ENCODE data around the gene ZNF593OS. TPM values are rescaled to one million over a fixed set of nuclear protein-coding genes. Genes with fewer than 3 reads are reported as not detected.

The ZNF593OS gene
- total and polyA plus RNA-seq, 5 donors, result 0.18 TPM; not detected in 4

- 82% methylated on average over 4 of the region's 4 CpGs for WGBS
- Histone ChIP-seq H3K27ac (ENCODE audit: low read length) (no peak overlapping the region), H3K4me1 (ENCODE audit: control insufficient read depth, insufficient read depth, low read length) (no peaks in the 10 kb centered on the region), H3K9me3 (ENCODE audit: control insufficient read depth, low read length) (no peaks in the 10 kb centered on the region), H3K27me3 (ENCODE audit: control insufficient read depth, insufficient read depth) (no peaks in the 10 kb centered on the region), H3K4me3 (ENCODE audit: low read length) (no peak overlapping the region)
- intact Hi-C loops (cut with DNase I), result no loop called here
- no peak for ATAC-seq
- DNase-seq, result no peak
These were observed 47.0 kb downstream of the ZNF593OS start for GRCh38 chr1:26124418-26125331.

- DNase-seq, result no peak
- ATAC-seq, result peak in 1 of 2 donors; percentile 66
- no peak overlapping the region for H3K4me3 ChIP-seq (ENCODE audit: low read length)
- H3K27ac ChIP-seq (ENCODE audit: low read length), result no peak overlapping the region
- H3K27me3 ChIP-seq (ENCODE audit: control insufficient read depth, insufficient read depth), result no peaks in the 10 kb centered on the region
- H3K9me3 ChIP-seq (ENCODE audit: control insufficient read depth, low read length), result no peaks in the 10 kb centered on the region
- H3K4me1 ChIP-seq (ENCODE audit: control insufficient read depth, insufficient read depth, low read length), result no peaks in the 10 kb centered on the region
- intact Hi-C loops (cut with DNase I), result no loop called here
- WGBS, result 89% methylated on average over 7 of the region's 7 CpGs
These were observed 48.4 kb downstream of the ZNF593OS start for GRCh38 chr1:26122988-26123973.

DNA sequence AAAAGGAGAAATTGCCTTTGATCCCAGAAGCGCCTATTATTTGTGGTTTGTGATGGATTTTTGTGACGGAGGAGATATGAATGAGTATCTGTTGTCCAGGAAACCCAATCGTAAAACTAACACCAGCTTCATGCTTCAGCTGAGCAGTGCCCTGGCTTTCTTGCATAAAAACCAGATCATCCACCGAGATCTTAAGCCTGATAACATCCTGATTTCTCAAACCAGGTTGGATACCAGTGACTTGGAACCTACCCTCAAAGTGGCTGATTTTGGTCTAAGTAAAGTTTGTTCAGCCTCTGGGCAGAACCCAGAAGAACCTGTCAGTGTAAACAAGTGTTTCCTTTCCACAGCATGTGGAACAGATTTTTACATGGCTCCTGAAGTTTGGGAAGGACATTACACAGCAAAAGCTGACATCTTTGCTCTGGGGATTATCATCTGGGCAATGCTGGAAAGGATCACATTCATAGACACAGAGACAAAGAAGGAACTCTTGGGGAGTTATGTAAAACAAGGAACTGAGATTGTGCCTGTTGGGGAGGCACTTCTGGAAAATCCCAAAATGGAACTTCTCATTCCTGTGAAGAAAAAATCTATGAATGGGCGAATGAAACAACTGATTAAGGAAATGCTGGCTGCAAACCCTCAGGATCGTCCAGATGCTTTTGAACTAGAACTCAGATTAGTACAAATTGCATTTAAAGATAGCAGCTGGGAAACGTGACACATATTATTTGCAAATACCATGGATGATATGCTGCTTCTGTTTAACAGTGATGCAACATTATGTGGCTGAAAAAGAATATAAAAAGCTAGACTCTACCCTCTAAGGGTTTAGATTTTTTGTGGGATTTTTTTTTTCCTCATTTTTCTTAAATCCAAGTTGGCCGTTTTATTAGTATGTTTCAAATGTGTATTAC is 49.5 kb downstream of the ZNF593OS start:
- Histone ChIP-seq H3K27ac (ENCODE audit: low read length) (no peak overlapping the region), H3K9me3 (ENCODE audit: control insufficient read depth, low read length) (no peaks in the 10 kb centered on the region), H3K4me1 (ENCODE audit: control insufficient read depth, insufficient read depth, low read length) (no peaks in the 10 kb centered on the region), H3K4me3 (ENCODE audit: low read length) (no peak overlapping the region), H3K27me3 (ENCODE audit: control insufficient read depth, insufficient read depth) (no peaks in the 10 kb centered on the region)
- DNase-seq (no peak), ATAC-seq (peak; percentile 32 to 36)
- intact Hi-C loops (cut with DNase I), result no loop called here
- WGBS, result 59% methylated on average over 8 of the region's 8 CpGs

DNA sequence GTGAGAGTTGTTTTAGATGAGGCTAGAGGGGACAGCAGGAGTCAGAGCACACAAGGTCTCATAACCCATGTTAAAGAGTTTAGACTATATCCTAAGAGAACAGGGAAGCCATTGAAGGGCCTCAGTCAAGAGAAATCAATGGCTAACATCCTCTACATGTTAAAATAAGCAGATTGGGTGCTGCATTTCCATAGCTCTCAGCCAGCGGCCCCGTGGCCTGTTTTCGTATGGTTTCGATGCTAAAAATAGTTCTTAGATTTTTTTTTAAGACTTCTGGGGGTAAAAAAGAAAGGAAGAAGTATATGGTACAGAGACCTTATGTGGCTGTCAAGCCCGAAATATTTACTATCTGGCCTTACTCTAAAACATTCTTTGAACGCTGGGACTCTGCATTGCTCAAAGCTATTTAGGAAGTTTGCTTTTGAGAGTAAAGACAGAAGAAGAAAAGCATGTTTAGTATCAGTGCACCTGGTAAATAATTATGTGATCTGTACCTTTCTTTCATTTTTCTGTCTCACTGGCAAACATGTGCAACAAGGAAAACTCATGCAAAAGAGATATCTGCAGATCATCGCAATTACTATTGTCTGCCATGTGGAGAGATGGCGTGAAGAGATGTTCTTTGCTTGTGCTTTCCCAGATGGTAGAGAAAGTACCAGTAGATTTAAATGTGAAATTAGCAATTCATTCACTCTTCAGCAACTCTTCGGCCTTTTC is 51.6 kb downstream of the ZNF593OS start:
- WGBS, result 68% methylated on average over 9 of the region's 9 CpGs
- no peaks in the 10 kb centered on the region for H3K4me1 ChIP-seq (ENCODE audit: control insufficient read depth, insufficient read depth, low read length)

More for the DNA sequence above, 51.6 kb downstream of the ZNF593OS start:
- Histone ChIP-seq H3K27me3 (ENCODE audit: control insufficient read depth, insufficient read depth) (no peaks in the 10 kb centered on the region), H3K27ac (ENCODE audit: low read length) (no peak overlapping the region), H3K4me3 (ENCODE audit: low read length) (no peak overlapping the region), H3K9me3 (ENCODE audit: control insufficient read depth, low read length) (no peaks in the 10 kb centered on the region)
- ATAC-seq (no peak), DNase-seq (no peak)
- intact Hi-C loops (cut with DNase I), result no loop called here

Other genes with a start within 250 kb of the ZNF593OS start
- gene PAFAH2, start 173.8 kb downstream of the ZNF593OS start, total RNA-seq, result 1 to 10 TPM; 3.9 to 5.6 (median 4.2) TPM
- gene PAFAH2, start 173.8 kb downstream of the ZNF593OS start, polyA plus RNA-seq, result 2.0 TPM
- 1 to 10 TPM in 3 of 4 donors, under 1 TPM in 1; 0.78 to 4.3 (median 2.7) TPM for gene EXTL1, start 150.1 kb downstream of the ZNF593OS start, total RNA-seq
- 2.2 TPM for gene EXTL1, start 150.1 kb downstream of the ZNF593OS start, polyA plus RNA-seq
- under 1 TPM; 0.24 to 0.48 (median 0.41) TPM for gene SLC30A2, start 125.7 kb downstream of the ZNF593OS start, total RNA-seq
- 0.36 TPM for gene SLC30A2, start 125.7 kb downstream of the ZNF593OS start, polyA plus RNA-seq
- gene TRIM63, start 104.2 kb downstream of the ZNF593OS start, total RNA-seq, result 100 to 1,000 TPM; 121 to 194 (median 155) TPM
- gene TRIM63, start 104.2 kb downstream of the ZNF593OS start, polyA plus RNA-seq, result 184 TPM
- 1 to 10 TPM; 3.7 to 5.2 (median 4.5) TPM for gene PDIK1L, start 60.0 kb downstream of the ZNF593OS start, total RNA-seq
- 1.1 TPM for gene PDIK1L, start 60.0 kb downstream of the ZNF593OS start, polyA plus RNA-seq
- gene FAM110D, start 12.8 kb downstream of the ZNF593OS start, total RNA-seq, result 1 to 10 TPM; 1.9 to 2.7 (median 2.5) TPM
- 4.2 TPM for gene FAM110D, start 12.8 kb downstream of the ZNF593OS start, polyA plus RNA-seq
- not detected for gene C1orf232, start 2.9 kb downstream of the ZNF593OS start, total RNA-seq
- not detected for gene C1orf232, start 2.9 kb downstream of the ZNF593OS start, polyA plus RNA-seq
- gene ZNF593, start 1.9 kb downstream of the ZNF593OS start, total RNA-seq, result 10 to 100 TPM; 14.4 to 24.2 (median 20.5) TPM
- gene ZNF593, start 1.9 kb downstream of the ZNF593OS start, polyA plus RNA-seq, result 31.9 TPM
- 1 to 10 TPM in 3 of 4 donors, under 1 TPM in 1; 0.62 to 1.8 (median 1.4) TPM for gene CNKSR1, start 5.7 kb upstream of the ZNF593OS start, total RNA-seq
- gene CNKSR1, start 5.7 kb upstream of the ZNF593OS start, polyA plus RNA-seq, result 0.86 TPM
- gene CATSPER4, start 18.8 kb upstream of the ZNF593OS start, total RNA-seq, result not detected
- not detected for gene CATSPER4, start 18.8 kb upstream of the ZNF593OS start, polyA plus RNA-seq
- 10 to 100 TPM; 18.9 to 56.2 (median 32.9) TPM for gene CEP85, start 62.4 kb upstream of the ZNF593OS start, total RNA-seq
- gene CEP85, start 62.4 kb upstream of the ZNF593OS start, polyA plus RNA-seq, result 20.7 TPM
- gene SH3BGRL3, start 108.3 kb upstream of the ZNF593OS start, total RNA-seq, result 10 to 100 TPM; 28.9 to 71.3 (median 51.1) TPM
- 41.9 TPM for gene SH3BGRL3, start 108.3 kb upstream of the ZNF593OS start, polyA plus RNA-seq
- 10 to 100 TPM; 13.7 to 18.5 (median 16.0) TPM for gene UBXN11, start 134.8 kb upstream of the ZNF593OS start, total RNA-seq
- 13.3 TPM for gene UBXN11, start 134.8 kb upstream of the ZNF593OS start, polyA plus RNA-seq
- gene CD52, start 146.1 kb upstream of the ZNF593OS start, total RNA-seq, result 1 to 10 TPM; 1.8 to 5.7 (median 4.1) TPM
- 4.5 TPM for gene CD52, start 146.1 kb upstream of the ZNF593OS start, polyA plus RNA-seq
- gene CRYBG2, start 182.3 kb upstream of the ZNF593OS start, total RNA-seq, result not detected
- not detected for gene CRYBG2, start 182.3 kb upstream of the ZNF593OS start, polyA plus RNA-seq
- gene ZNF683, start 200.9 kb upstream of the ZNF593OS start, total RNA-seq, result under 1 TPM in 1 of 4 donors, not detected in 3; 0.23 TPM
- not detected for gene ZNF683, start 200.9 kb upstream of the ZNF593OS start, polyA plus RNA-seq
- not detected for gene LIN28A, start 239.0 kb upstream of the ZNF593OS start, total RNA-seq
- gene LIN28A, start 239.0 kb upstream of the ZNF593OS start, polyA plus RNA-seq, result not detected

Data from right cardiac atrium (tissue), 5 donors.